Measurements from ENCODE around the gene C1RL.

- TF ChIP-seq RAD21 (IDR thresholded peaks at IDR 0.05; ENCODE audit: low read depth) (no peak), MAX (IDR thresholded peaks at IDR 0.05) (no peak), REST (IDR thresholded peaks at IDR 0.05; ENCODE audit: low read depth) (no peak)
Measured at GRCh38 chr12:7116916-7117315, 7.9 kb upstream of the C1RL start.
